GM23338 (cell line): Measurements from ENCODE around the gene EDEM2.

Source experiments
- POLR2AphosphoS5 ChIP-seq: IDR thresholded peaks from 2 replicates; pipeline ENCODE4 v1.6.1; 2016; ENCODE audit warnings: antibody characterized with exemption, low read depth
- REST ChIP-seq: IDR thresholded peaks from one replicate; pipeline ENCODE4 v1.6.1; 2018; ENCODE audit warnings: antibody characterized with exemption; ENCODE audit not compliant: unreplicated experiment
- TF ChIP-seq, protein P1 (sequence below), 2 experiments: fragments of 200-600 bp in 1 of 2; sonication (generic) in 1 of 2; conservative IDR thresholded peaks; 2 replicates each; pipeline versions ENCODE4 v1.5.1 to v1.6.1; 2016 to 2017; ENCODE audit warnings: antibody characterized with exemption in 2 of 2, low read depth in 2 of 2, mild to moderate bottlenecking in 2 of 2, moderate library complexity in 1 of 2

GRCh38 chr20:35121186-35121585, 25.9 kb downstream of the EDEM2 start:
- TF ChIP-seq REST (no peak), POLR2AphosphoS5 (no peak)
- TF ChIP-seq, protein P1, sequence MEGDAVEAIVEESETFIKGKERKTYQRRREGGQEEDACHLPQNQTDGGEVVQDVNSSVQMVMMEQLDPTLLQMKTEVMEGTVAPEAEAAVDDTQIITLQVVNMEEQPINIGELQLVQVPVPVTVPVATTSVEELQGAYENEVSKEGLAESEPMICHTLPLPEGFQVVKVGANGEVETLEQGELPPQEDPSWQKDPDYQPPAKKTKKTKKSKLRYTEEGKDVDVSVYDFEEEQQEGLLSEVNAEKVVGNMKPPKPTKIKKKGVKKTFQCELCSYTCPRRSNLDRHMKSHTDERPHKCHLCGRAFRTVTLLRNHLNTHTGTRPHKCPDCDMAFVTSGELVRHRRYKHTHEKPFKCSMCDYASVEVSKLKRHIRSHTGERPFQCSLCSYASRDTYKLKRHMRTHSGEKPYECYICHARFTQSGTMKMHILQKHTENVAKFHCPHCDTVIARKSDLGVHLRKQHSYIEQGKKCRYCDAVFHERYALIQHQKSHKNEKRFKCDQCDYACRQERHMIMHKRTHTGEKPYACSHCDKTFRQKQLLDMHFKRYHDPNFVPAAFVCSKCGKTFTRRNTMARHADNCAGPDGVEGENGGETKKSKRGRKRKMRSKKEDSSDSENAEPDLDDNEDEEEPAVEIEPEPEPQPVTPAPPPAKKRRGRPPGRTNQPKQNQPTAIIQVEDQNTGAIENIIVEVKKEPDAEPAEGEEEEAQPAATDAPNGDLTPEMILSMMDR (conservative IDR thresholded peaks at IDR 0.05; ENCODE audit: low read depth in 2 of 2): no peak
